ENCODE data around the gene MRPS18A. TPM values are rescaled to one million over a fixed set of nuclear protein-coding genes. Genes with fewer than 3 reads are reported as not detected.

The MRPS18A gene
- total and polyA plus RNA-seq, 2 of the 8 experiments (the other 6 are each of a cell fraction or from before 2014, with no cell fraction given): 48.3 to 121 TPM

- TF ChIP-seq ATF2 (IDR thresholded peaks at IDR 0.05; ENCODE audit: low read length): no peak
- TF ChIP-seq MAFK (IDR thresholded peaks at IDR 0.05; ENCODE audit: low read depth, low read length): no peak
- TF ChIP-seq POU5F1 (IDR thresholded peaks at IDR 0.05; ENCODE audit: low read depth, low read length): no peak
- no peak for TF ChIP-seq EP300 (IDR thresholded peaks at IDR 0.05; ENCODE audit: borderline replicate concordance in 1 of 2, low read depth in 2 of 2, low read length in 2 of 2)
- TF ChIP-seq TCF12 (IDR thresholded peaks at IDR 0.05; ENCODE audit: low read depth, low read length): no peak
- no peak for TF ChIP-seq HDAC6 (IDR thresholded peaks at IDR 0.05; ENCODE audit: low read depth, low read length)
- no peak for TF ChIP-seq ASH2L (IDR thresholded peaks at IDR 0.05; ENCODE audit: low read length)
- TF ChIP-seq RFX5 (IDR thresholded peaks at IDR 0.05; ENCODE audit: borderline replicate concordance, low read depth, low read length): no peak
- no peak for TF ChIP-seq HDAC2 (IDR thresholded peaks at IDR 0.05; ENCODE audit: borderline replicate concordance in 1 of 2, low read depth in 2 of 2, low read length in 2 of 2)
- TF ChIP-seq KDM1A (IDR thresholded peaks at IDR 0.05; ENCODE audit: borderline replicate concordance, low read length): no peak
- no peak for TF ChIP-seq GTF2F1 (IDR thresholded peaks at IDR 0.05; ENCODE audit: borderline replicate concordance, low read depth, low read length)
- TF ChIP-seq GABPA (IDR thresholded peaks at IDR 0.05; ENCODE audit: borderline replicate concordance, insufficient read depth, low read length): no peak
These were observed 8.5 kb downstream of the MRPS18A start (continued) for GRCh38 chr6:43679057-43679456.

Data from H1 (cell line).